Mesenchymal stem cell (in vitro differentiated cells and primary cell): ENCODE data around the gene FSTL1.

Experiments
- DNase-seq: peaks from one replicate; pipeline ENCODE4 v3.0.0-alpha.2; 2013
- H2AFZ ChIP-seq: one replicate; pipeline ENCODE4 v1.6.1; 2013; ENCODE audit warnings: low read depth, mild to moderate bottlenecking, control low read depth, inconsistent platforms, low read length, moderate library complexity
- H2AK5ac ChIP-seq: 2 replicates; pipeline ENCODE4 v1.6.1; 2013; ENCODE audit warnings: low read length, moderate library complexity, mild to moderate bottlenecking, inconsistent platforms; ENCODE audit not compliant: severe bottlenecking
- H2BK120ac ChIP-seq: one replicate; pipeline ENCODE4 v1.6.1; 2013; ENCODE audit warnings: low read depth, mild to moderate bottlenecking, inconsistent platforms, low read length, moderate library complexity
- H2BK12ac ChIP-seq, 2 experiments: one replicate each; pipeline ENCODE4 v1.6.1; 2013; ENCODE audit warnings: inconsistent platforms in 2 of 2, low read length in 2 of 2, mild to moderate bottlenecking in 2 of 2, moderate library complexity in 2 of 2, control low read depth in 1 of 2
- H2BK15ac ChIP-seq: one replicate; pipeline ENCODE4 v1.6.1; 2013; ENCODE audit warnings: mild to moderate bottlenecking, low read depth, inconsistent platforms; ENCODE audit not compliant: poor library complexity, severe bottlenecking
- H2BK5ac ChIP-seq: 2 replicates; pipeline ENCODE4 v1.6.1; 2013; ENCODE audit warnings: low read depth, mild to moderate bottlenecking, low read length, control low read depth, inconsistent platforms; ENCODE audit not compliant: poor library complexity, severe bottlenecking
- H3K14ac ChIP-seq, 2 experiments: one replicate each; pipeline ENCODE4 v1.6.1; 2013; ENCODE audit warnings: inconsistent platforms in 2 of 2, low read length in 2 of 2, control low read depth in 1 of 2, mild to moderate bottlenecking in 1 of 2, moderate library complexity in 1 of 2
- H3K18ac ChIP-seq, 2 experiments: one replicate each; pipeline ENCODE4 v1.6.1; 2013; ENCODE audit warnings: inconsistent platforms in 2 of 2, low read length in 2 of 2, control low read depth in 1 of 2, low read depth in 1 of 2, mild to moderate bottlenecking in 1 of 2
- H3K23ac ChIP-seq, 2 experiments: one replicate each; pipeline ENCODE4 v1.6.1; 2013; ENCODE audit warnings: inconsistent platforms in 2 of 2, low read length in 2 of 2, mild to moderate bottlenecking in 2 of 2, moderate library complexity in 2 of 2, control low read depth in 1 of 2
- H3K27ac ChIP-seq: 2 replicates; pipeline ENCODE4 v1.5.1; 2013; ENCODE audit warnings: mild to moderate bottlenecking, moderate library complexity, low read length, control low read depth, inconsistent platforms; ENCODE audit not compliant: poor library complexity, severe bottlenecking
- H3K27me3 ChIP-seq, 2 experiments: 2 replicates each; pipeline versions ENCODE4 v1.6.1 to v1.7.0; 2013; ENCODE audit warnings: low read length in 2 of 2, mild to moderate bottlenecking in 2 of 2, moderate library complexity in 2 of 2, control low read depth in 1 of 2, inconsistent platforms in 1 of 2; ENCODE audit not compliant: control insufficient read depth in 1 of 2, insufficient read depth in 1 of 2
- H3K36me3 ChIP-seq, 2 experiments: 2 replicates each; pipeline versions ENCODE4 v1.6.1 to v1.7.0; 2013; ENCODE audit warnings: low read length in 2 of 2, control low read depth in 1 of 2, inconsistent platforms in 1 of 2, low read depth in 1 of 2, mild to moderate bottlenecking in 1 of 2; ENCODE audit not compliant: insufficient read depth in 2 of 2, control insufficient read depth in 1 of 2
- H3K4ac ChIP-seq, 2 experiments: one replicate each; pipeline ENCODE4 v1.6.1; 2013; ENCODE audit warnings: inconsistent platforms in 2 of 2, low read length in 2 of 2, mild to moderate bottlenecking in 2 of 2, moderate library complexity in 2 of 2, control low read depth in 1 of 2, low read depth in 1 of 2
- H3K4me1 ChIP-seq: 2 replicates; pipeline ENCODE4 v1.6.1; 2013; ENCODE audit warnings: low read depth, low read length, control low read depth; ENCODE audit not compliant: control insufficient read depth, insufficient read depth
- H3K4me2 ChIP-seq: 2 replicates; pipeline ENCODE4 v1.6.1; 2013; ENCODE audit warnings: low read length, mild to moderate bottlenecking, inconsistent platforms; ENCODE audit not compliant: poor library complexity, severe bottlenecking
- H3K4me3 ChIP-seq, 2 experiments: 2 replicates each; pipeline versions ENCODE4 v1.5.1 to v1.7.0; 2013; ENCODE audit warnings: low read length in 2 of 2, mild to moderate bottlenecking in 2 of 2, control low read depth in 1 of 2, low read depth in 1 of 2; ENCODE audit not compliant: insufficient read depth in 1 of 2
- H3K79me1 ChIP-seq: replicated peaks from 2 replicates; pipeline ENCODE4 v1.6.1; 2013; ENCODE audit warnings: mild to moderate bottlenecking, control low read depth, low read length, inconsistent platforms; ENCODE audit not compliant: poor library complexity, severe bottlenecking
- H3K9ac ChIP-seq: 2 replicates; pipeline ENCODE4 v1.7.0; 2013; ENCODE audit warnings: mild to moderate bottlenecking, low read length, moderate library complexity
- H3K9me3 ChIP-seq: 2 replicates; pipeline ENCODE4 v1.7.0; 2013; ENCODE audit warnings: mild to moderate bottlenecking, low read length; ENCODE audit not compliant: control insufficient read depth
- H4K8ac ChIP-seq: one replicate; pipeline ENCODE4 v1.6.1; 2013; ENCODE audit warnings: inconsistent platforms, mild to moderate bottlenecking, low read length, moderate library complexity
- H4K91ac ChIP-seq: one replicate; pipeline ENCODE4 v1.6.1; 2013; ENCODE audit warnings: mild to moderate bottlenecking, low read length, inconsistent platforms
- WGBS: methylation state at CpG from one replicate; pipeline ENCODE4 v1.1.7; 2013; ENCODE audit warnings: mixed read lengths; 5-methylcytosine and 5-hydroxymethylcytosine counted together

FSTL1 gene

DNA sequence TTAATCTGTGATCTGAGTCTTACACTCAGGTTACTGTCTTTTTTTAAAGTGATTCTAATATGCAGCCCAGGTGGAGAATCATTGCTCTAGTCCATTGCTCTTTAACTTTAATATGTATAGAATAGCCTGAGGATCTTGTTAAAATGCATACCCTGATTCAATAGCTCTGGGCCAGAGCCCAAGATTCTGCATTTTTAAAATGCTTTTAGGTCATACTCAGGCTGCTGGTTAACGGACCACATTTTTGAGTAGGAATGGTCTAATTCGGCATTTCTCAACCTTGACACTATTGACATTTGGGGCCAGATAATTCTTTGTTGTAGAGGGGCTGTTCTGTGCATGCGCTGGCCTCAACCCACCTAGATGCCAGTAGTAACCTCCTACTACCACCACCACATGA, 20.9 kb upstream of the FSTL1 start:
- Histone ChIP-seq H3K36me3 (no peaks in the 10 kb centered on the region), H2AFZ (no peak overlapping the region), H3K79me1 (no peaks in the 10 kb centered on the region), H3K9ac (no peak overlapping the region), H3K18ac (no peak overlapping the region), H3K4me1 (peaks cover 4% of the 10 kb centered on the region), H3K27me3 (no peaks in the 10 kb centered on the region), H3K4ac (no peak overlapping the region), H2BK15ac (no peak overlapping the region), H3K23ac (no peak overlapping the region), H3K9me3 (no peaks in the 10 kb centered on the region), H4K8ac (no peak overlapping the region), H2BK5ac (no peak overlapping the region), H3K4me2 (no peak overlapping the region), H4K91ac (no peak overlapping the region), H3K14ac (no peak overlapping the region), H3K27ac (peak overlapping the region; percentile 39), H2BK120ac (no peak overlapping the region), H3K4me3 (no peak overlapping the region), H2AK5ac (no peak overlapping the region), H2BK12ac (no peak overlapping the region)
- no peak for DNase-seq
- WGBS, result 66% methylated on average over 3 of the region's 3 CpGs

- no peak for DNase-seq
- no peak overlapping the region for H4K8ac ChIP-seq
- H4K91ac ChIP-seq, result no peak overlapping the region
- H3K18ac ChIP-seq, result no peak overlapping the region
- H2BK12ac ChIP-seq, result no peak overlapping the region
- H3K9ac ChIP-seq, result no peak overlapping the region
- H3K4me2 ChIP-seq, result no peak overlapping the region
- H2BK120ac ChIP-seq, result no peak overlapping the region
- H3K4ac ChIP-seq, result no peak overlapping the region
- peak overlapping the region; percentile 5 for H3K27ac ChIP-seq
- no peak overlapping the region for H2AFZ ChIP-seq
- H3K27me3 ChIP-seq, result no peaks in the 10 kb centered on the region
- H2BK15ac ChIP-seq, result no peak overlapping the region
- WGBS, result 67% methylated on average over 1 of the region's 2 CpGs
- H3K4me3 ChIP-seq, result no peak overlapping the region
- no peak overlapping the region for H3K14ac ChIP-seq
- H3K4me1 ChIP-seq, result peaks cover 4% of the 10 kb centered on the region
- no peak overlapping the region for H2BK5ac ChIP-seq
- H3K23ac ChIP-seq, result no peak overlapping the region
- H2AK5ac ChIP-seq, result no peak overlapping the region
- H3K36me3 ChIP-seq, result no peaks in the 10 kb centered on the region
- H3K79me1 ChIP-seq, result no peaks in the 10 kb centered on the region
- H3K9me3 ChIP-seq, result no peaks in the 10 kb centered on the region
These were observed 20.1 kb upstream of the FSTL1 start for GRCh38 chr3:120470870-120471269.

DNA sequence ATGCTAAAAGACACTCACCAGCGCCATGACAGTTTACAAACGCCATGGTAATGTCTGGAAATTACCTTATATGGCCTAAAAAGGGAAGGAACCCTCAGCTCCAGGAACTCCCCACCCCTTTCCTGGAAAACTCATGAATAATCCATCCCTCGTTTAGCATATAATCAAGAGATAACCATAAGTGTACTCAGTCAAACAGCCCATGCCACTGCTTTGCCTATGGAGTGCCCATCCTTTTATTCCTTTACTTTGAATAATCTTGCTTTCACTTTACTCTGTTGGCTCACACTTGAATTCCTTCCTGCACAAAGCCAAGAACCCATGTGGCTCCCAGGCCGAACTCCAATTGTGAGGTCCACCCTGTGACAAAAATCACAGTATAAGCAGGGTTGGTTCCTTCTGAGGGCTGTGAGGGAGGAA, 19.1 kb upstream of the FSTL1 start:
- Histone ChIP-seq H3K27me3 (no peaks in the 10 kb centered on the region), H2BK15ac (no peak overlapping the region), H2AK5ac (peak overlapping the region; percentile 90), H4K8ac (peak overlapping the region; percentile 76), H2BK5ac (peak overlapping the region; percentile 8), H2BK120ac (no peak overlapping the region), H2BK12ac (no peak overlapping the region), H4K91ac (no peak overlapping the region), H3K4me2 (no peak overlapping the region), H3K23ac (no peak overlapping the region), H3K9ac (no peak overlapping the region), H3K14ac (no peak overlapping the region), H3K36me3 (no peaks in the 10 kb centered on the region), H3K27ac (peak overlapping the region; percentile 24), H3K18ac (no peak overlapping the region), H3K4me1 (peaks cover 2% of the 10 kb centered on the region), H3K79me1 (no peaks in the 10 kb centered on the region), H3K9me3 (no peaks in the 10 kb centered on the region), H3K4ac (no peak overlapping the region), H3K4me3 (peak overlapping the region in 1 of 2 experiments; percentile 48), H2AFZ (no peak overlapping the region)
- WGBS, result 73% methylated on average over 4 of the region's 4 CpGs
- no peak for DNase-seq

- Histone ChIP-seq H3K4ac (no peak overlapping the region), H3K14ac (no peak overlapping the region), H3K36me3 (no peaks in the 10 kb centered on the region)
These were observed 18.6 kb upstream of the FSTL1 start for GRCh38 chr3:120469440-120469839.

More at GRCh38 chr3:120469440-120469839, 18.6 kb upstream of the FSTL1 start:
- H3K4me1 ChIP-seq, result peaks cover 2% of the 10 kb centered on the region
- no peak overlapping the region for H2BK120ac ChIP-seq
- no peaks in the 10 kb centered on the region for H3K79me1 ChIP-seq
- no peak overlapping the region for H3K9ac ChIP-seq
- H2AK5ac ChIP-seq, result peak overlapping the region; percentile 47
- H2AFZ ChIP-seq, result no peak overlapping the region
- WGBS, result 96% methylated on average over 2 of the region's 3 CpGs
- no peak overlapping the region for H3K4me2 ChIP-seq
- no peak overlapping the region for H4K91ac ChIP-seq
- H2BK5ac ChIP-seq, result no peak overlapping the region
- no peak overlapping the region for H2BK12ac ChIP-seq
- H2BK15ac ChIP-seq, result no peak overlapping the region
- peak; percentile 27 for DNase-seq
- H3K27ac ChIP-seq, result peak overlapping the region; percentile 32
- no peak overlapping the region for H3K23ac ChIP-seq
- H3K27me3 ChIP-seq, result no peaks in the 10 kb centered on the region
- H3K18ac ChIP-seq, result no peak overlapping the region
- no peak overlapping the region for H3K4me3 ChIP-seq
- no peaks in the 10 kb centered on the region for H3K9me3 ChIP-seq
- H4K8ac ChIP-seq, result no peak overlapping the region
